SIG-M5 treated with dmso at 0.1 percent for 504 hours (cell line): ENCODE results near the gene ZNF556.
A peak's percentile ranks its signal among the peaks of the same experiment; 100 is the strongest.
"Not testable (repeated sequence)": the region's sequence is repeated elsewhere in the genome, so short reads cannot be mapped to it uniquely, and the experiment has no call there.

Experiments used
- DNase-seq: peaks from one replicate; lab custom pipeline; 2025; ENCODE audit not compliant: unreplicated experiment; lab: John Stamatoyannopoulos, UW

ZNF556 gene

GRCh38 chr19:2853015-2853606 lies 14.0 kb upstream of the ZNF556 start:
- DNase-seq: no peak

GRCh38 chr19:2854849-2855248 lies 12.3 kb upstream of the ZNF556 start:
- DNase-seq: no peak

GRCh38 chr19:2856457-2857050 lies 10.6 kb upstream of the ZNF556 start:
- no peak for DNase-seq

- no peak for DNase-seq
Measured at GRCh38 chr19:2858864-2859263, 8.3 kb upstream of the ZNF556 start.

GRCh38 chr19:2863816-2864215 lies 3.3 kb upstream of the ZNF556 start:
- no peak for DNase-seq

GRCh38 chr19:2865334-2866100 lies 1.6 kb upstream of the ZNF556 start:
- no peak for DNase-seq

GRCh38 chr19:2866495-2867024 lies 575 bp upstream of the ZNF556 start:
- DNase-seq: no peak

- no peak for DNase-seq
Measured at GRCh38 chr19:2869618-2870017, 2.5 kb downstream of the ZNF556 start.

- not testable (repeated sequence) for DNase-seq
Measured at GRCh38 chr19:2872175-2872574, 5.0 kb downstream of the ZNF556 start.

- no peak for DNase-seq
Measured at GRCh38 chr19:2877398-2878331, 10.5 kb downstream of the ZNF556 start.

- no peak for DNase-seq
Measured at GRCh38 chr19:2883686-2884439, 16.7 kb downstream of the ZNF556 start.

GRCh38 chr19:2885736-2886135 lies 18.6 kb downstream of the ZNF556 start:
- DNase-seq: no peak

GRCh38 chr19:2887391-2887914 lies 20.3 kb downstream of the ZNF556 start:
- peak; percentile 67 for DNase-seq

GRCh38 chr19:2888731-2889224 lies 21.6 kb downstream of the ZNF556 start:
- DNase-seq: no peak

- not testable (repeated sequence) for DNase-seq
Measured at GRCh38 chr19:2890531-2890930, 23.4 kb downstream of the ZNF556 start.

- no peak for DNase-seq
Measured at GRCh38 chr19:2896694-2897093, 29.6 kb downstream of the ZNF556 start.

GRCh38 chr19:2900296-2901252 lies 33.4 kb downstream of the ZNF556 start, which contains the start of gene ZNF57:
Gene ZNF57, plus strand, starts transcription at chr19:2900928. Its CDS starts 118 bp downstream, at chr19:2901046.
- peak; percentile 95 for DNase-seq

GRCh38 chr19:2902590-2903218 lies 35.6 kb downstream of the ZNF556 start:
- no peak for DNase-seq
